IPS DF 6.9 (cell line): Measurements from ENCODE around the gene HOMER1.

Experiments used
- DNase-seq: peaks from one replicate; pipeline ENCODE4 v3.0.0-alpha.2; 2013; ENCODE audit warnings: low read depth, low spot score
- H3K27ac ChIP-seq: one replicate; pipeline ENCODE4 v1.5.1; 2013; ENCODE audit warnings: low read length, control low read depth
- H3K27me3 ChIP-seq: 2 replicates; pipeline ENCODE4 v1.6.1; 2013; ENCODE audit warnings: mild to moderate bottlenecking, low read length; ENCODE audit not compliant: control insufficient read depth, insufficient read depth
- H3K36me3 ChIP-seq: 2 replicates; pipeline ENCODE4 v1.6.1; 2013; ENCODE audit warnings: low read length; ENCODE audit not compliant: control insufficient read depth, insufficient read depth
- H3K4me1 ChIP-seq: 2 replicates; pipeline ENCODE4 v1.6.1; 2013; ENCODE audit warnings: low read length; ENCODE audit not compliant: control insufficient read depth, insufficient read depth
- H3K4me3 ChIP-seq: 2 replicates; pipeline ENCODE4 v1.5.1; 2013; ENCODE audit warnings: mild to moderate bottlenecking, low read length
- H3K9me3 ChIP-seq: 2 replicates; pipeline ENCODE4 v1.6.1; 2013; ENCODE audit warnings: low read length, inconsistent platforms; ENCODE audit not compliant: control insufficient read depth, insufficient read depth
- WGBS: extraction: QIAGEN DNeasy Blood & Tissue Kit; methylation state at CpG from one replicate; pipeline ENCODE4 v1.1.7; 2013; ENCODE audit warnings: mixed read lengths, missing lambda C conversion rate; ENCODE audit not compliant: insufficient read length, insufficient coverage; 5-methylcytosine and 5-hydroxymethylcytosine counted together

Gene HOMER1

GRCh38 chr5:79513704-79514390 lies at the start of gene HOMER1:
Gene HOMER1, minus strand, starts transcription at chr5:79514134. Its CDS starts 1,360 bp downstream, at chr5:79512774.
- Histone ChIP-seq H3K27ac (no peak within 1 kb of the TSS), H3K36me3 (no peaks in the 10 kb centered on the region), H3K4me1 (peaks cover 3% of the 10 kb centered on the region; the same call in 1 of the 2 replicates), H3K9me3 (no peaks in the 10 kb centered on the region), H3K27me3 (no peaks in the 10 kb centered on the region), H3K4me3 (peak within 1 kb of the TSS; percentile 90)
- no peak for DNase-seq
- WGBS = no CpG with 5 or more reads among the region's 85 CpGs

- Histone ChIP-seq H3K4me1 (peaks cover 2% of the 10 kb centered on the region; the same call in 1 of the 2 replicates), H3K27me3 (no peaks in the 10 kb centered on the region), H3K4me3 (no peak overlapping the region), H3K36me3 (no peaks in the 10 kb centered on the region), H3K27ac (no peak overlapping the region), H3K9me3 (no peaks in the 10 kb centered on the region)
- no peak for DNase-seq
- WGBS = no CpG with 5 or more reads among the region's 4 CpGs
These were observed 49.3 kb upstream of the HOMER1 start for GRCh38 chr5:79563247-79563590.

GRCh38 chr5:79562351-79563246 lies 48.7 kb upstream of the HOMER1 start:
- Histone ChIP-seq H3K36me3 (no peaks in the 10 kb centered on the region), H3K4me1 (peaks cover 2% of the 10 kb centered on the region; the same call in 1 of the 2 replicates), H3K4me3 (no peak overlapping the region), H3K27me3 (no peaks in the 10 kb centered on the region), H3K9me3 (no peaks in the 10 kb centered on the region), H3K27ac (no peak overlapping the region)
- DNase-seq = no peak
- WGBS = no CpG with 5 or more reads among the region's 3 CpGs

- H3K4me1 ChIP-seq = peaks cover 2% of the 10 kb centered on the region; the same call in 1 of the 2 replicates
These were observed 47.6 kb upstream of the HOMER1 start for GRCh38 chr5:79561525-79561893.

GRCh38 chr5:79560771-79561524 lies 47.0 kb upstream of the HOMER1 start:
- DNase-seq = no peak
- WGBS = no CpG with 5 or more reads among the region's 4 CpGs
- Histone ChIP-seq H3K9me3 (no peaks in the 10 kb centered on the region), H3K27ac (no peak overlapping the region), H3K4me1 (peaks cover 2% of the 10 kb centered on the region; the same call in 1 of the 2 replicates), H3K36me3 (no peaks in the 10 kb centered on the region), H3K4me3 (no peak overlapping the region), H3K27me3 (no peaks in the 10 kb centered on the region)

More at GRCh38 chr5:79561525-79561893, 47.6 kb upstream of the HOMER1 start:
- WGBS = no CpG with 5 or more reads among the region's 3 CpGs
- no peak overlapping the region for H3K27ac ChIP-seq
- H3K36me3 ChIP-seq = no peaks in the 10 kb centered on the region
- H3K9me3 ChIP-seq = no peaks in the 10 kb centered on the region
- no peak for DNase-seq
- H3K27me3 ChIP-seq = no peaks in the 10 kb centered on the region
- H3K4me3 ChIP-seq = no peak overlapping the region

GRCh38 chr5:79555418-79555817 lies 41.5 kb upstream of the HOMER1 start:
- no peak overlapping the region for H3K27ac ChIP-seq
- WGBS = no CpG with 5 or more reads among the region's 3 CpGs
- H3K9me3 ChIP-seq = no peaks in the 10 kb centered on the region

GRCh38 chr5:79552984-79553383 lies 39.0 kb upstream of the HOMER1 start:
- no peak for DNase-seq
- no peaks in the 10 kb centered on the region for H3K9me3 ChIP-seq

More at GRCh38 chr5:79555418-79555817, 41.5 kb upstream of the HOMER1 start:
- Histone ChIP-seq H3K4me3 (no peak overlapping the region), H3K27me3 (no peaks in the 10 kb centered on the region), H3K4me1 (peaks cover 1% of the 10 kb centered on the region; the same call in 1 of the 2 replicates), H3K36me3 (no peaks in the 10 kb centered on the region)
- DNase-seq = no peak

GRCh38 chr5:79547982-79548381 lies 34.0 kb upstream of the HOMER1 start:
- WGBS = 100% methylated on average over 1 of the region's 1 CpG
- no peak overlapping the region for H3K27ac ChIP-seq
- no peaks in the 10 kb centered on the region for H3K27me3 ChIP-seq
- DNase-seq = no peak
- H3K4me1 ChIP-seq = no peaks in the 10 kb centered on the region
- H3K9me3 ChIP-seq = no peaks in the 10 kb centered on the region
- H3K36me3 ChIP-seq = no peaks in the 10 kb centered on the region
- no peak overlapping the region for H3K4me3 ChIP-seq

More at GRCh38 chr5:79552984-79553383, 39.0 kb upstream of the HOMER1 start:
- Histone ChIP-seq H3K27ac (no peak overlapping the region), H3K4me3 (no peak overlapping the region), H3K27me3 (no peaks in the 10 kb centered on the region), H3K4me1 (peaks cover 1% of the 10 kb centered on the region; the same call in 1 of the 2 replicates), H3K36me3 (no peaks in the 10 kb centered on the region)
- WGBS = no CpG with 5 or more reads among the region's 4 CpGs

GRCh38 chr5:79547429-79547822 lies 33.5 kb upstream of the HOMER1 start:
- Histone ChIP-seq H3K4me1 (no peaks in the 10 kb centered on the region), H3K9me3 (no peaks in the 10 kb centered on the region), H3K27me3 (no peaks in the 10 kb centered on the region), H3K36me3 (no peaks in the 10 kb centered on the region), H3K27ac (no peak overlapping the region), H3K4me3 (no peak overlapping the region)
- no CpG with 5 or more reads among the region's 3 CpGs for WGBS
- DNase-seq = no peak

GRCh38 chr5:79546782-79547428 lies 33.0 kb upstream of the HOMER1 start:
- WGBS = no CpG with 5 or more reads among the region's 7 CpGs

More at GRCh38 chr5:79546782-79547428, 33.0 kb upstream of the HOMER1 start:
- no peak overlapping the region for H3K4me3 ChIP-seq
- DNase-seq = no peak
- H3K4me1 ChIP-seq = no peaks in the 10 kb centered on the region
- no peaks in the 10 kb centered on the region for H3K27me3 ChIP-seq
- H3K27ac ChIP-seq = no peak overlapping the region
- no peaks in the 10 kb centered on the region for H3K36me3 ChIP-seq
- H3K9me3 ChIP-seq = no peaks in the 10 kb centered on the region
